NCI-H69 (cell line): Measurements from ENCODE around the gene CYTH2.
"Not testable (repeated sequence)": the region's sequence is repeated elsewhere in the genome, so short reads cannot be mapped to it uniquely, and the experiment has no call there.

Experiments
- DNase-seq: peaks from one replicate; lab custom pipeline; 2025; lab: John Stamatoyannopoulos, UW

CYTH2 gene

GRCh38 chr19:48477698-48478338 is 8.6 kb downstream of the CYTH2 start:
- DNase-seq: no peak

DNA sequence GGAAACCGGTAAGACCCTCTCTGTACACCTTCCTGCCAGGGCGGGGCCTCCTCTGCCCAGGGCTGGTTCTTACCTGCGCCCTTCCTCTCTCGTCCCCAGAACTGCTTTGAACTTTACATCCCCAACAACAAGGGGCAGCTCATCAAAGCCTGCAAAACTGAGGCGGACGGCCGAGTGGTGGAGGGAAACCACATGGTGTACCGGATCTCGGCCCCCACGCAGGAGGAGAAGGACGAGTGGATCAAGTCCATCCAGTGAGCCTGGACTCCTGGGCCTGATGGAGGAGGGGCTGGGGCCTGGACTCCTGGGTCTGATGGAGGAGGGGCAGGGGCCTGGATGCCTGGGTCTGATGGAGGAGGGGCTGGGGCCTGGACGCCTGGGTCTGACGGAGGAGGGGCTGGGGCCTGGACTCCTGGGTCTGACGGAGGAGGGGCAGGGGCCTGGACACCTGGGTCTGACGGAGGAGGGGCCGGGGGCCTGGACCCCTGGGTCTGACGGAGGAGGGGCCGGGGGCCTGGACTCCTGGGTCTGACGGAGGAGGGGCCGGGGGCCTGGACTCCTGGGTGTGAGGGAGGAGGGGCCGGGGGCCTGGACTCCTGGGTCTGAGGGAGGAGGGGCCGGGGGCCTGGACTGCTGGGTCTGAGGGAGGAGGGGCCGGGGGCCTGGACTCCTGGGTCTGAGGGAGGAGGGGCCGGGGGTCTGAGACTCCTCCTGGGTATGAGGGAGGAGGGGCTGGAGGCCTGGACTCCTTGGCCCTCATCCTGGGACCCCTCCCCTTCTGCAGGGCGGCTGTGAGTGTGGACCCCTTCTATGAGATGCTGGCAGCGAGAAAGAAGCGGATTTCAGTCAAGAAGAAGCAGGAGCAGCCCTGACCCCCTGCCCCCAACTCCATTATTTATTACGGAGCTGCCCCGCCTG is 9.4 kb downstream of the CYTH2 start:
- no peak for DNase-seq

- DNase-seq: no peak
Observed at GRCh38 chr19:48479686-48480085, 10.5 kb downstream of the CYTH2 start.

DNA sequence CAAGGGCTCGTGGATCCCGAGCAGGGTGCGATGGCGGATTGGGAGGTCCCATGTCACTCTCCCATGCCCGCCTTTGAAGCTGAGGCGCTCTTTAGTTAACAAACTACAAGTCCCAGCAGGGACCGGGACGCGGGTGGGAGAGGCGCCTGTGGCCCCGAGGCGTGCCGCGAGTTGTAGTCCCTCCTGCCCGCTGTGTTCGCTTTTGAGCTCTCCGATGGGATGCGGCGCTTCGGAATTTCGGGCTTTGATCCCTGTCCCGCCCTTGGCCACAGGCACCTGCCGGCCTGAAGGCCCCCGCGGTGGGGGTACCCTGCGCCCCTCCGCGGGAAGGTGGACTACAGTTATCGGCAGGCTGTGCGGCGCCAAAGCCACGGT is 11.0 kb downstream of the CYTH2 start:
- DNase-seq: no peak

DNA sequence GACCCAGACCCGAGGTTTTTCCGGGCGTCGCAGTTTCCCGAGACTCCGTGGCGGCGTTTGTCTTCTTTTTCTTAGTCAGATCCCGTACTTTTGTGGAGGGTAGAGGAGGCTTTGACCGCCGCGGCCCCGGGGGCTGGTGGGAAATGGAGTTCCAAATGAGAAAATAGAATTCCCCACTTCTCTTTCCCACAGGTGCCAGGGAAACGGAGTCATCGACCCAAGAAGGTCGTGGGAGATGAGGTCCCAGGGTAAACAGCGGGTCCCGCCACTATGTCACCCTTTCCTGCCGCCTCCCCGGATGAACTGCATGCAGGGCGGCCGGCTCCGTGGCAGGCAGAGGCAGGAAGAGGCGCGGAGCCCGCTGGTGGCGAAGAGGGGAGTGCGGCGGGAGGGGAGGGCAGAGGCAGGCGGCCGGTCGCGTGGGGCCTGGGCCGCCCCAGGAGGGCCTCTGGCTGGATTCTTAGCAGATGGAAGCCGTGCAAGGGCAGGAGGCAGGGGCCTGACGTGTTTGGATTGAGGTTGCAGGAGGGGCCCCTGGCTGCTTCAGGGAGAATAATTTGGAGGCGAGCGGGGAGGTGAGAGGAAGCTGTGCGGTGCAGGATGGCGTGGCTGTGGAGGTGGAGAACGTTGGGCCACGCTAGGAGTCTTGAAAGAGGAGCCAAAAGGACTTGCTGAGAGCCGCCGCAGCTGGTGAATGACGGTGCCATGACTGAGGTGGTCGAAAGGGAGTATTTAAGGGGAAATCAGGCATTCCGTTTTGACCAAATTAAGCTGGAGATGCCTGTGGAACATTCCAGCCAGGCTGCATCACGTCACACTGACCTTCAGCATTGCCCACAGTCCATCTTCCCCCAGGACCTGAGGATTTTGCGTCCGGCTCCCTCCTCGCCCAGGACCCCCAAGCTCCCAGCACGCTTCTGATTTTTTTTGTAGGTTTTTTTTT is 11.7 kb downstream of the CYTH2 start:
- DNase-seq: no peak

DNA sequence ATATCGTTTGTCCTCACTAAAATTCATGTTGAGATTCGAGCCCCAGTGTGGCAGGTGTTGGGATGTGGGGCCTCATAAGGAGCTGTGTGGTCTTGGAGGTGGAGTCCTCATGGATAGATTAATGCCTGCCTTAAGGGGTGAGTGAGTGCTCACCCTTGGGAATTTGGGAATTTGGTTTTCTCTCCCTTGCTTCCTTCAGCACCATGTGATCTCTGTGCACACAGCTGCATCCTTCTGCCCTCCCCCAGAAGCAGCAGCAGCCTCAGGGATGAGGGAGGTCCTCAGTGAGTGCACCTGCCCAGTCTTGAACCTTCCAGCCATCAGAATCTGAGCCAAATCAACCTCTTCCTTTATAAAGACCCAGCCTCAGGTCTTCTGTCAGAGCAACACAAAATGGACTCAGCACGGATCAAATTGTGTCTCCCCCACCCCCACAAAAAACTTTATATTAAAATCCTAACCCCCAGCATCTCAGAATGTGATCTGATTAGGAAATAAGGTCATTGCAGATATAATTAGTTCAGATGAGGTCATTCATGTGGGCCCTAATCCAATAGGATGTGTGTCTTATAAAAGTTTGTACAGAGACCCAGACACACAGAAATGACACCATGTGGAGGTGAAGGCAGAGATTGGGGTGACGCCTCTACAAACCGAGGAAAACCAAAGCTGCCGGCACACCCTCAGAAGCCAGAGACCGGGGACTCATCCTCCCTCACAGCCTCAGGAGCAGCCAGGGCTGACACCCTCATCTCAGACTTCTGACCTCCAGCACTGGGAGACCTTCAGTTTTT is 12.9 kb downstream of the CYTH2 start:
- peak; percentile 53 for DNase-seq

- DNase-seq: no peak
Observed at GRCh38 chr19:48483301-48483700, 14.1 kb downstream of the CYTH2 start.

DNA sequence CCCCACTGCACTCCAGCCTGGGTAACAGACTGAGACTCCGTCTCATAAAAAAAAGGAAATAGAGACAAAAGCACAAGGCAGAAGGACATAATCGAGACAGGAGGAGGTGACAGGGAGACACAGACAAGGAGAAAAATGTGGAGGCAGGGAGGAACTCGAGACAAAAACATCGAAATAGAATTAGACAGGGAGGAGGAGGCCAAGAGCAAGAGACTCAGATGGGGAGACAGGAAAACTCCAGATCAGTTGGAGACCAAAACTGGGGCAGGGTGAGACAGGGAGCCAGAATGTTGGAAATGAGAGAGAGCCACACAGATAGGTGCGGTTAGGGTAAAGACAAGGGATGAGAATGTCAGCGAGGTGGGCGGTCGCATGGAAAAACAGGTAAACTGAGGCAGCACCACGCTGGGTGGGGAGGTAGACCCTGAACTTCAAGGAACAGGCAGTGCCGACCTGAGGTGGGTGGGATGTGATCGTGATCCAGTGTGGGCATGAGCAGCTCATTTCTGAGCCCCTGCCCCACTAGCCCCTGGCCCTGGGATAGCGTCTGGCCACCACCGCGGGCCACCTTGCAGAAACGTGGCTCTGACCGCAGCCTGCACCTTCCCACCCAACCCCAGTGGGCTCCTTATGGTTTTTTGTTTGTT is 15.2 kb downstream of the CYTH2 start:
- no peak for DNase-seq

GRCh38 chr19:48484931-48485612 is 15.9 kb downstream of the CYTH2 start:
- DNase-seq: peak; percentile 27

- DNase-seq: not testable (repeated sequence)
Observed at GRCh38 chr19:48486706-48487105, 17.5 kb downstream of the CYTH2 start.

- no peak for DNase-seq
Observed at GRCh38 chr19:48487544-48487943, 18.4 kb downstream of the CYTH2 start.

GRCh38 chr19:48487948-48488347 is 18.8 kb downstream of the CYTH2 start:
- no peak for DNase-seq

GRCh38 chr19:48488478-48488877 is 19.3 kb downstream of the CYTH2 start:
- DNase-seq: not testable (repeated sequence)

DNA sequence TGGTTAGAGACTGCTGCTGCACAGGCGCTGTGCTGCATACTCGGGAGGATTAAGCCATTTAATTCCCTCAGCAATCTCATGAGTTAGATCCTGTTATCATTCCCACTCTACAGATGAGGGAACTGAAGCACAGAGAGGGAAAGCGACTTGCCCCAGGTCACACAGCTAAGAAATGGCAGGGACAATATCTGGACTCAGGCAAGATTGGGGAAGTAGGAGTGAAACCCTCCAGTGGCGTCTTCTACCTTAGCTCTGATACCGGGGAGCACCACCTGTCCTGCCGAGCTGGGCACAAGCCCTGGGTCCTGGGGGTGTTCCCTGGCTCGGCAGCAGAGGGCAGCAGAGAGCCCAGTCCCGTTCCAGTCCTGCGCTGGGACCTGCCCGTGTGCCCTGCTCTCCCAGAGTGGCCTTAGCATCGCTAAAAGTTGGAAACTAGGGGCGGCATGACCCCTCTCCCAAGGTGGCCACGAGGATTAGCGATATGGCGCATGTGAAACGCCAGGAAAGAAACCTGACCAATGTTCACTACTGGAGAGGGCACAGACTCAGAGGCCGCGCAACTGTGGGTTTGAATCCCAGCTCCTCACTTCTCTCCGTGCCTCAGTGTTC is 20.5 kb downstream of the CYTH2 start:
- DNase-seq: peak; percentile 65

DNA sequence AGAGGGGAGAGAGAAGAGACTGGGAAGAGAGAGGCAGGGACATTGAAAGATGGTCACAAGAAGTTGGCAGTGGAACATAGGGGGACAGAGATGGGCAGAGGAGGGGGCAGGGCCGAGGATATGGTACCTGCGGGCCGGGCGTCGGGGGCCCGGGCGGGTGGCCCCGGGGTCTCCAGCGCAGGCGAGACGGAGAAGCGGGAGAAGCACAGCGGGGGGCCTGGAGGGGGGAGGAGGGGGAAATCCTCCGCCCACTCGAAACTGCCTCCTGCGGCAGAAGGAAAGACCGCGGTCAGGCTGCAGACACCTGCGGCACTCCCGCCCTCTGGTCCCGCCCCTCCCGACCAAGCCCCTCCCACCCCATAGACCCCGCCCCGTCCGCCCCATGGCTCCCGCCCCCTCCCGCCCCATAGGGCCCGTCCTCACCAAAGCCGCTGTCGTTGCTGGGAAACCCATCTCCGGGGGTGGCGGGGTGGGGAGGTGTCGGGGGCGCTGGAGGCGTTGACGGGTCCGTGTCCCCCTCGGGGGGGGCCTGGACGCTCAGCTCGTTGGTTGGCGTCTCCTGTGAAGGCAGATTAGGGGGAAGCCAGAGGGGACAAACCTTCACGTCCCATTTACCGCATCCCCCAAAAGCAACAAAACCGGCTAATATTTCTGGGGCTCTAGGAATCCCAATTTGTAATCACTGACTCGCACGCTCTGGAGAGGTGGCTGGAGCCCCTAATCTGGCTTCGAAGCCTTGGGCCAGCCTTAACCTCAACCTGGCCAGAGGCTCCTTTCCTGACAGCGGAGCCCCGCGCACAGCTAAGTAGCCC is 22.0 kb downstream of the CYTH2 start:
- DNase-seq: peak; percentile 88

DNA sequence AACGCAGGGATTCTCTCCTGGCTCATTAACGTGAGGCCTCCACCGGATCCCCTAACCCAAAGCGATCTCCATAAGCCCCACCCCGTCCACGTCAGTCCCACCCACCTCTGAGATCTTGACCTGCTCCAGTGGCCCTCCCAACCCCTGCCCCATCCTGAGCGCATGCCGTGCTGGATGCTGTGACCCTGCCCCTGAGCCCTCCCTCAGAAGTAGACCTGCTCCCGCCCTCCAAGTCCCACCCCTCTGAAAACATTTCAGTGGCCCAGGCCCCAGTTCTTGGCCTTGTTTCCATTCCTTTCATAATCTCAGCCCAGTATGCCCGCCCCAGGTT is 22.6 kb downstream of the CYTH2 start:
- DNase-seq: peak; percentile 40

- peak; percentile 99 for DNase-seq
Observed at GRCh38 chr19:48492925-48493717, 24.0 kb downstream of the CYTH2 start.

DNA sequence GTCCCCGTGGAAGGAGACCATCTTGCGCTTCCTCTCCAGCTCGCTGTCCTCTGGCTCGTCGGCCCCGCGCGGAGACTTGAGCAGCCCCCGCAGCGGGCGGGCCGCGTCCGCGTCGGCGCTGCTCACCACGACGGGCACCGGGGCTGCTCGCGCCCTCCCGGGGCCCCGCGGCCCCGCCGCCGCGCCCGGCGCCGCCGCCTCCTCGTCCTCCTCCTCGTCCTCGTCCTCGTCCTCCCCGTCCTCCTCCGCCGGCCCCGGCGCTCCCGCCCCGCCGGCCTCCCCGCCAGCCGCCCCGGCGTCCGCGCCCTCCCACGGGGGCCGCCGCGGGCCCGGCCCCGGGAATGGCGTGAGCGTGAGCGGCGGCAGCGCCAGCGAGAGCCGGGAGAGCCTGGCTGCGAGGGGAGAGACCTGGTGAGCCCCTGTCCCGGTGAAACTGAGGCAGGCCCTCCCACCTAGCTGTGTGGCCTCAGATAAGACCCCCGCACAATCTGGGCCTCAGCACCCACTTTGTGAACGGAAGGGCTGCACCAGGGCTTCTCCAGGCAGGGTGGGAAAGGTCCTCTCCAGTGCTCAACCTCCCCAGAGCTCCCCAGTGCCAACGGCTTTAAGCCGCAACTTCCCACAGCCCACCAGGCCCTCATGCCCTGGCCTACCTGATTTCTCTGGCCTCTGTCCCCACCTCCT is 24.7 kb downstream of the CYTH2 start:
- no peak for DNase-seq
